Caco-2 (cell line): ENCODE data around the gene SPINT2. TPM values are rescaled to one million over a fixed set of nuclear protein-coding genes. Genes with fewer than 3 reads are reported as not detected.
"Not testable (repeated sequence)": the region's sequence is repeated elsewhere in the genome, so short reads cannot be mapped to it uniquely, and the experiment has no call there.

Experiments
- BruUV-seq: library from RNA; stranded (reverse); fragments of 400-500 nt; replicated peaks from 2 replicates; lab custom pipeline; 2021; lab: Mats Ljungman, UMichigan
- CTCF ChIA-PET: fragments of 300-600 bp; sonication (Branson Sonifier 250); formaldehyde crosslinking; loops from one replicate; lab custom pipeline; 2022; ENCODE audit warnings: antibody characterized with exemption; lab: Charles Lee
- POLR2A ChIA-PET: fragments of 300-600 bp; sonication (Branson Sonifier 250); formaldehyde crosslinking; loops from one replicate; lab custom pipeline; 2022; ENCODE audit warnings: antibody characterized with exemption; lab: Charles Lee
- DNase-seq, 2 experiments: peaks; one replicate each; pipeline versions ENCODE4 v3.0.0 to v3.0.0-alpha.2; 2020 to 2022
- H3K27me3 ChIP-seq: replicated peaks from 2 replicates; pipeline ENCODE4 v1.6.0; 2011; ENCODE audit warnings: low read length; ENCODE audit not compliant: control insufficient read depth, insufficient read depth
- H3K36me3 ChIP-seq: 2 replicates; pipeline ENCODE4 v1.5.1; 2011; ENCODE audit warnings: low read length; ENCODE audit not compliant: control insufficient read depth, insufficient read depth
- H3K4me1 ChIP-seq: fragments of 250-450 bp; sonication (Bioruptor Pico); 2 replicates; pipeline ENCODE4 v1.5.1; 2020; ENCODE audit warnings: mild to moderate bottlenecking
- H3K4me3 ChIP-seq: 2 replicates; pipeline ENCODE4 v1.5.1; 2011; ENCODE audit warnings: low read depth, mild to moderate bottlenecking, control low read depth, low read length
- H3K9me3 ChIP-seq: fragments of 250-450 bp; sonication (Bioruptor Pico); 2 replicates; pipeline ENCODE4 v1.5.1; 2020; ENCODE audit warnings: mild to moderate bottlenecking, moderate library complexity
- H3K27ac Mint-ChIP-seq: one replicate; pipeline ENCODE4 v1.8.0; 2022; ENCODE audit warnings: mixed read lengths; ENCODE audit not compliant: unreplicated experiment
- H3K27me3 Mint-ChIP-seq: one replicate; pipeline ENCODE4 v1.8.0; 2022; ENCODE audit warnings: mixed read lengths; ENCODE audit not compliant: insufficient read depth, unreplicated experiment
- H3K36me3 Mint-ChIP-seq: one replicate; pipeline ENCODE4 v1.8.0; 2022; ENCODE audit warnings: mild to moderate bottlenecking, mixed read lengths; ENCODE audit not compliant: insufficient read depth, unreplicated experiment
- H3K4me1 Mint-ChIP-seq: one replicate; pipeline ENCODE4 v1.8.0; 2022; ENCODE audit warnings: low read depth, mixed read lengths; ENCODE audit not compliant: unreplicated experiment
- H3K4me3 Mint-ChIP-seq: one replicate; pipeline ENCODE4 v1.8.0; 2022; ENCODE audit warnings: mild to moderate bottlenecking, moderate library complexity, mixed read lengths; ENCODE audit not compliant: unreplicated experiment
- H3K9me3 Mint-ChIP-seq: one replicate; pipeline ENCODE4 v1.8.0; 2022; ENCODE audit warnings: mixed read lengths; ENCODE audit not compliant: unreplicated experiment
- CTCF ChIP-seq, 2 experiments: fragments of 200-600 bp in 1 of 2; IDR thresholded peaks; 1 replicate in 1 of 2; 2 replicates in 1 of 2; pipeline versions ENCODE4 v1.5.1 to v1.8.0; 2011 to 2022; ENCODE audit warnings: antibody characterized with exemption in 1 of 2, control low read depth in 1 of 2, inconsistent platforms in 1 of 2, low read depth in 1 of 2, low read length in 1 of 2, mild to moderate bottlenecking in 1 of 2, moderate library complexity in 1 of 2; ENCODE audit not compliant: insufficient read depth in 1 of 2, severe bottlenecking in 1 of 2, unreplicated experiment in 1 of 2
- intact Hi-C: fragments of 100-400 bp; cut with micrococcal nuclease; formaldehyde crosslinking; loops from one replicate; pipeline ENCODE4 v1.10.0; 2022; ENCODE audit not compliant: unreplicated experiment
- total RNA-seq: library from RNA; stranded (reverse); gene quantifications from 2 replicates; pipeline ENCODE4 v1.2.3, GENCODE V29; 2022

Gene SPINT2
- total RNA-seq, 1 experiment from 2014 or later, result 748 TPM

- H3K36me3 ChIP-seq, result no peaks in the 10 kb centered on the region
- intact Hi-C loops, result no loop called here
- Mint-ChIP-seq H3K27ac (peak overlapping the region; percentile 43), H3K9me3 (no peaks in the 10 kb centered on the region), H3K4me1 (peaks cover 25% of the 10 kb centered on the region), H3K36me3 (peaks cover 3% of the 10 kb centered on the region), H3K4me3 (peak overlapping the region; percentile 53), H3K27me3 (no peaks in the 10 kb centered on the region)
- peaks cover 44% of the 10 kb centered on the region for H3K4me1 ChIP-seq
- DNase-seq, result no peak
- peak overlapping the region; percentile 49 for H3K4me3 ChIP-seq
- no peaks in the 10 kb centered on the region for H3K27me3 ChIP-seq
- BruUV-seq, result TSS peak; percentile 27
- TF ChIP-seq CTCF (IDR thresholded peaks at IDR 0.05; ENCODE audit: insufficient read depth in 1 of 2, low read depth in 1 of 2, low read length in 1 of 2, severe bottlenecking in 1 of 2, unreplicated experiment in 1 of 2), result no peak
- CTCF ChIA-PET, result interaction anchor here (0.8 to 2.0 kb wide), 3 partner anchors 9 to 49 kb away, joined by 3 to 4 read pairs (median 4); no protein-coding TSS in a partner anchor
- no peaks in the 10 kb centered on the region for H3K9me3 ChIP-seq
- POLR2A ChIA-PET, result interaction anchor here (2.1 kb wide), 1 partner anchor 8 kb away, joined by 7 read pairs; the partner anchor contains the start of gene SPINT2
These were observed 8.9 kb upstream of the SPINT2 start for GRCh38 chr19:38255383-38256014.

GRCh38 chr19:38261942-38262341 lies 2.4 kb upstream of the SPINT2 start:
- H3K9me3 ChIP-seq, H3K9me3 Mint-ChIP-seq, CTCF ChIA-PET, H3K27me3 ChIP-seq, H3K27ac Mint-ChIP-seq, H3K36me3 ChIP-seq, POLR2A ChIA-PET, H3K27me3 Mint-ChIP-seq, H3K4me3 Mint-ChIP-seq, intact Hi-C loops, BruUV-seq, H3K4me3 ChIP-seq: not testable (repeated sequence)
- DNase-seq, result peak in 1 of 2 experiments; percentile 59
- H3K4me1 Mint-ChIP-seq, result peaks cover 34% of the 10 kb centered on the region
- H3K36me3 Mint-ChIP-seq, result peaks cover 41% of the 10 kb centered on the region
- H3K4me1 ChIP-seq, result peaks cover 33% of the 10 kb centered on the region

GRCh38 chr19:38262585-38263268 lies 1.6 kb upstream of the SPINT2 start:
- Mint-ChIP-seq H3K4me1 (peaks cover 42% of the 10 kb centered on the region), H3K27ac (peak overlapping the region; percentile 98), H3K27me3 (no peaks in the 10 kb centered on the region), H3K36me3 (peaks cover 49% of the 10 kb centered on the region), H3K4me3 (peak overlapping the region; percentile 99), H3K9me3 (no peaks in the 10 kb centered on the region)
- CTCF ChIA-PET, result no interaction called here
- no peak for TF ChIP-seq CTCF (IDR thresholded peaks at IDR 0.05; ENCODE audit: insufficient read depth in 1 of 2, low read depth in 1 of 2, low read length in 1 of 2, severe bottlenecking in 1 of 2, unreplicated experiment in 1 of 2)
- H3K4me1 ChIP-seq, result peaks cover 38% of the 10 kb centered on the region
- H3K9me3 ChIP-seq, result no peaks in the 10 kb centered on the region
- BruUV-seq, result no TSS peak
- no peaks in the 10 kb centered on the region for H3K36me3 ChIP-seq
- peak in 1 of 2 experiments; percentile 57 for DNase-seq
- no peak overlapping the region for H3K4me3 ChIP-seq
- intact Hi-C loops, result no loop called here
- POLR2A ChIA-PET, result no interaction called here
- no peaks in the 10 kb centered on the region for H3K27me3 ChIP-seq
